ENCODE results near the gene AKAP13. TPM values are rescaled to one million over a fixed set of nuclear protein-coding genes. Genes with fewer than 3 reads are reported as not detected.

The AKAP13 gene
- total RNA-seq, 1 donor from 2014 or later = 450 TPM

GRCh38 chr15:85710340-85710842 lies 330.0 kb downstream of the AKAP13 start:
- Histone ChIP-seq H3K36me3 (peaks cover 73% of the 10 kb centered on the region), H3K4me1 (peaks cover 32% of the 10 kb centered on the region), H3K27me3 (no peaks in the 10 kb centered on the region), H3K4me3 (no peak overlapping the region), H3K27ac (no peak overlapping the region), H3K9me3 (no peaks in the 10 kb centered on the region)
- no peak for TF ChIP-seq CTCF (IDR thresholded peaks at IDR 0.05)
- no peak for ATAC-seq
- intact Hi-C loops (cut with DNase I) = no loop called here
- no peak for DNase-seq

- H3K4me3 ChIP-seq = no peak overlapping the region
- peaks cover 19% of the 10 kb centered on the region for H3K4me1 ChIP-seq
- peaks cover 86% of the 10 kb centered on the region for H3K36me3 ChIP-seq
- no peaks in the 10 kb centered on the region for H3K9me3 ChIP-seq
- TF ChIP-seq CTCF (IDR thresholded peaks at IDR 0.05) = no peak
- H3K27ac ChIP-seq = no peak overlapping the region
- intact Hi-C loops (cut with DNase I) = no loop called here
- no peak for ATAC-seq
- no peaks in the 10 kb centered on the region for H3K27me3 ChIP-seq
- no peak for DNase-seq
Measured at GRCh38 chr15:85711580-85712192, 331.3 kb downstream of the AKAP13 start.

GRCh38 chr15:85716261-85716660 lies 335.9 kb downstream of the AKAP13 start:
- TF ChIP-seq CTCF (IDR thresholded peaks at IDR 0.05) = no peak
- H3K36me3 ChIP-seq = peaks cover 100% of the 10 kb centered on the region
- intact Hi-C loops (cut with DNase I) = no loop called here

GRCh38 chr15:85717212-85717611 lies 336.8 kb downstream of the AKAP13 start:
- intact Hi-C loops (cut with DNase I) = no loop called here
- Histone ChIP-seq H3K4me1 (no peaks in the 10 kb centered on the region), H3K27ac (no peak overlapping the region), H3K9me3 (no peaks in the 10 kb centered on the region), H3K4me3 (no peak overlapping the region), H3K27me3 (no peaks in the 10 kb centered on the region), H3K36me3 (peaks cover 100% of the 10 kb centered on the region)
- no peak for DNase-seq
- ATAC-seq = no peak
- no peak for TF ChIP-seq CTCF (IDR thresholded peaks at IDR 0.05)

More at GRCh38 chr15:85716261-85716660, 335.9 kb downstream of the AKAP13 start:
- no peaks in the 10 kb centered on the region for H3K9me3 ChIP-seq
- H3K27ac ChIP-seq = no peak overlapping the region
- H3K4me1 ChIP-seq = no peaks in the 10 kb centered on the region
- ATAC-seq (no peak), DNase-seq (no peak)
- H3K4me3 ChIP-seq = no peak overlapping the region
- no peaks in the 10 kb centered on the region for H3K27me3 ChIP-seq

GRCh38 chr15:85718271-85718971 lies 338.0 kb downstream of the AKAP13 start:
- no peaks in the 10 kb centered on the region for H3K4me1 ChIP-seq
- no peaks in the 10 kb centered on the region for H3K9me3 ChIP-seq

More at GRCh38 chr15:85718271-85718971, 338.0 kb downstream of the AKAP13 start:
- no peak for TF ChIP-seq CTCF (IDR thresholded peaks at IDR 0.05)
- H3K27me3 ChIP-seq = no peaks in the 10 kb centered on the region
- peaks cover 100% of the 10 kb centered on the region for H3K36me3 ChIP-seq
- no peak overlapping the region for H3K27ac ChIP-seq
- H3K4me3 ChIP-seq = no peak overlapping the region
- DNase-seq = no peak
- ATAC-seq = no peak
- intact Hi-C loops (cut with DNase I) = no loop called here
